GM21619 (cell line): Measurements from ENCODE around the gene HIVEP2.
"Not testable (repeated sequence)": the region's sequence is repeated elsewhere in the genome, so short reads cannot be mapped to it uniquely, and the experiment has no call there.

Experiments used
- ATAC-seq: cut with Tn5 transposase; IDR thresholded peaks from one replicate; pipeline ENCODE4 v1.9.1; 2021; ENCODE audit not compliant: unreplicated experiment

The HIVEP2 gene, protein sequence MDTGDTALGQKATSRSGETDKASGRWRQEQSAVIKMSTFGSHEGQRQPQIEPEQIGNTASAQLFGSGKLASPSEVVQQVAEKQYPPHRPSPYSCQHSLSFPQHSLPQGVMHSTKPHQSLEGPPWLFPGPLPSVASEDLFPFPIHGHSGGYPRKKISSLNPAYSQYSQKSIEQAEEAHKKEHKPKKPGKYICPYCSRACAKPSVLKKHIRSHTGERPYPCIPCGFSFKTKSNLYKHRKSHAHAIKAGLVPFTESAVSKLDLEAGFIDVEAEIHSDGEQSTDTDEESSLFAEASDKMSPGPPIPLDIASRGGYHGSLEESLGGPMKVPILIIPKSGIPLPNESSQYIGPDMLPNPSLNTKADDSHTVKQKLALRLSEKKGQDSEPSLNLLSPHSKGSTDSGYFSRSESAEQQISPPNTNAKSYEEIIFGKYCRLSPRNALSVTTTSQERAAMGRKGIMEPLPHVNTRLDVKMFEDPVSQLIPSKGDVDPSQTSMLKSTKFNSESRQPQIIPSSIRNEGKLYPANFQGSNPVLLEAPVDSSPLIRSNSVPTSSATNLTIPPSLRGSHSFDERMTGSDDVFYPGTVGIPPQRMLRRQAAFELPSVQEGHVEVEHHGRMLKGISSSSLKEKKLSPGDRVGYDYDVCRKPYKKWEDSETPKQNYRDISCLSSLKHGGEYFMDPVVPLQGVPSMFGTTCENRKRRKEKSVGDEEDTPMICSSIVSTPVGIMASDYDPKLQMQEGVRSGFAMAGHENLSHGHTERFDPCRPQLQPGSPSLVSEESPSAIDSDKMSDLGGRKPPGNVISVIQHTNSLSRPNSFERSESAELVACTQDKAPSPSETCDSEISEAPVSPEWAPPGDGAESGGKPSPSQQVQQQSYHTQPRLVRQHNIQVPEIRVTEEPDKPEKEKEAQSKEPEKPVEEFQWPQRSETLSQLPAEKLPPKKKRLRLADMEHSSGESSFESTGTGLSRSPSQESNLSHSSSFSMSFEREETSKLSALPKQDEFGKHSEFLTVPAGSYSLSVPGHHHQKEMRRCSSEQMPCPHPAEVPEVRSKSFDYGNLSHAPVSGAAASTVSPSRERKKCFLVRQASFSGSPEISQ (N-terminal part only)

GRCh38 chr6:142945049-142945445, at the start of gene HIVEP2:
HIVEP2 (minus strand) TSS chr6:142945176; CDS start chr6:142774738, 170,438 bp downstream.
- peak; percentile 22 for ATAC-seq

DNA sequence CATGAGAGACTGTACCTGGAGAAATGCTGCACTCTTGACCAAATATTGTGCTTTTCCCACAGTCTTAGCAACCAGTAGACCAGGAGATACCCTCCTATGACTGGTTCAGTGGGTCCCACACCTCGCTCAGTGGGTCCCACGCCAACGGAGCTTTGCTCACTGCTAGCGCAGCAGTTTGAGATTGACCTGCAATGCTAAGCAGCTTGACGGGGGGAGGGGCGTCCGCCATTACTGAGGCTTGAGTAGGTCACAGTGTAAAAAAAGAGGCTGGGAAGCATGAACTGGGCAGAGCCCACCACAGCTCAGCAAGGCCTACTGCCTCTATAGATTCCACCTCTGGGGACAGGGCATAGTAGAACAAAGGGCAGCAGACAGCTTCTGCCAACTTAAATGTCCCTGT, 49.0 kb upstream of the HIVEP2 start:
- ATAC-seq = no peak

- no peak for ATAC-seq
These were observed 42.5 kb upstream of the HIVEP2 start for GRCh38 chr6:142987490-142987889.

- no peak for ATAC-seq
These were observed 40.3 kb upstream of the HIVEP2 start for GRCh38 chr6:142985281-142985680.

- no peak for ATAC-seq
These were observed 39.4 kb upstream of the HIVEP2 start for GRCh38 chr6:142984386-142984785.

DNA sequence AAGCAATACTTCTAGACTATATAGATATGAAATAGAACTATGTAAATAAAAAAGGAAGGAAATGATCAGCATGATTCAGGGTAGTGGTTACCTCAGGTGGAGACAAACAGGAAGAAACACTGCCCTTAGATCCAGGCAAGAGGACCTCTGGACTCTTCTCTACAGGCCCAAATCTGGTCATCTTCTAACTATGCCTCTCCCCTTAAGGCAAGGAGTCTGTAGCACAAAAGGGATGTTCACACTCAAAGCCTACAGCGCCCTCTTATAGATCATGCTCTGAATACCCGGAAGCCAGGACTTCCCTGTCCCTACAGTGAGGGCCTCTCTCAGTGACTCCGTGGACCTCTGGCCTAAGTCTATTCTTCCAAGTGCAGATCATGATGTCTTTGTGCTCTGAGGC, 30.4 kb upstream of the HIVEP2 start:
- no peak for ATAC-seq

GRCh38 chr6:142970941-142971340, 26.0 kb upstream of the HIVEP2 start:
- not testable (repeated sequence) for ATAC-seq

DNA sequence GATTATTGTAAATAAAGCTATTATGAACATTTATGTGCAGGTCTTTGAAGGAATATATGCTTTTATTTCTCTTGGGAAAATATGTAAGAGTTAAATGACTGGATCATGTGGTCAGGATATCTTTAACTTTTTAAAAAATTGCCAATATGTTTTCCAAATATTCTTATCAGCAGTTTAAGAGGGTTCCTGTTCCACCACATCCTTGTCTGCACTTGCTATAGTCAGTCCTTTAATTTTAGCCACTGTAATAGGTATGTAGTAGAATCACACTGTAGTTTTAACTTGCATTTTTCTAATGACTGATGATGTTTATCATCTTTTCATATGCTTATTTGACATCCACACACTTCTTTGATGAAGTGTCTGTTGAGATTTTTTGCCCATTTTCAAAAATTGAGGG, 23.6 kb upstream of the HIVEP2 start:
- no peak for ATAC-seq

GRCh38 chr6:142966294-142966693, 21.3 kb upstream of the HIVEP2 start:
- ATAC-seq = no peak

DNA sequence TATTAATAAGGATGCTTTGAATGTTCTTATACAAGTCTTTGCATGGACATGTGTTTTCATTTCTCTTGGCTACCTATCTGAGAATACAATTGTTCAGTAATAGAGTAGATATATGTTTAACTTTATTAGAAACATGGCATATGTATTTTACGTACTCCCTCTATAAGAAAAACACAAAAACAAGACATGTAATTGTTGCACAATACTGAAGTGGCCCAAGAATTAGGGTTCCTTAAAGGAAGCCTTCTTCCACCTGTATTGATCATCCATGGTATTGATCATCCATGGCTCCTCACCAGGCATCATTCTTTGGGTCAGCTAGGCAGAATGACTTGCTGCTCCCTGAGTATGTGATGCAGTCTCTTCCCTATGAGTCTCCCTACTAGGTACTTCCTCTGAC, 20.2 kb upstream of the HIVEP2 start:
- no peak for ATAC-seq

DNA sequence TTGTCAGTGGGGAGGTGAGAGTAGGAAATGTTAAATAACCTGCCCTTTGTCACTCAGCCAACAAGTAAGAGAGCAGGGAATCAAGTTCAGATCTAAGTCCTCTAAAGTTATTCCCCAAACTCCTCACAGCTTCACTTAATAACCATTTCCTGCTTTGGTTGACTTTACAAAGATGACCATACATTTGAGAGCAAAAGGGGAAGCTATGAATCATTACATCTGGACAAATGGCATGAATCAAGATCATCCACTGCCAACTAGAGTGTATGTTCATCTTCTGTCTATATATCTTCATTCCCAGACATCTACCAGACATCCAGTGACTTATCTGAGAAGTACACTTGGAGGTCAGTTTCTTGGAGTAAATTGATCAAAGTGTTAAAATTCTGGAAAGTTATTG, 15.1 kb upstream of the HIVEP2 start:
- ATAC-seq = no peak

- ATAC-seq = no peak
These were observed 13.4 kb upstream of the HIVEP2 start for GRCh38 chr6:142958343-142958742.

DNA sequence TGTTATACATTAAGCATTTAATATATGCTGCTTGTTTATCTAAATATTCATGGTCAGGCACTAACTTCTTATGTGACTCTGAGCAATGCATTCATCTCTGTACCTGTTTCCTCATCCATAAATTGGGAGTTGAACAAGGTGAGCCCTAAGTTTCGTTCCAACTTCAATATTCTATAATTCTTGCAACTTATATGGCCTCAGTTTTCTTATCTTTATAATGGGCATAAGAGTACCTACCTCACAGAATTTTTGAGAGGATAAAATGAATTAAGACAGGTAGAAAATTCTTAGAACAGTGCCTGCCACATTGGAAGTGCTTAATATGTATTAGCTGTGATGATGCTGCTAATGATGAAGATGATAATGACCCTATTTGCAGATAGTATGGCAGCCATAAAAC, 11.8 kb upstream of the HIVEP2 start:
- no peak for ATAC-seq

DNA sequence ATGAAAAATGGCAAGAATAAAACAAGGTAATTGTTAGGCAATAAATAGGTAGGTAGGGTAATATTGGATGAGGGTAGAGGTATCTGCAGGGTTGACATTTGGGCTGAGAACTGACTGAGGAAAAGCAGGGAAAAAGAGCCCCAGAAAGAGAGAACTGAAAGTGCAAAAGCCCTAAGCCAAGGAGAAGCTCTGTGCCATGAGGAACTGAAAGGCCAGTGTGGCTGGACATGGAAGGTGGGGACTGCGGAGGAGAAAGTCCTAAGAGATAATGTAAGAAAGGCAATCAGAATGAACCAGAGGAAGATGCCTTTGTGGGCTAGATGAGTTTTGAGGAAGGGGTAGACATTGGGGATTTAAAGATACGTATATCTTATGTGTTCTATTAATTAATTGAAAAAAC, 9.9 kb upstream of the HIVEP2 start:
- no peak for ATAC-seq

DNA sequence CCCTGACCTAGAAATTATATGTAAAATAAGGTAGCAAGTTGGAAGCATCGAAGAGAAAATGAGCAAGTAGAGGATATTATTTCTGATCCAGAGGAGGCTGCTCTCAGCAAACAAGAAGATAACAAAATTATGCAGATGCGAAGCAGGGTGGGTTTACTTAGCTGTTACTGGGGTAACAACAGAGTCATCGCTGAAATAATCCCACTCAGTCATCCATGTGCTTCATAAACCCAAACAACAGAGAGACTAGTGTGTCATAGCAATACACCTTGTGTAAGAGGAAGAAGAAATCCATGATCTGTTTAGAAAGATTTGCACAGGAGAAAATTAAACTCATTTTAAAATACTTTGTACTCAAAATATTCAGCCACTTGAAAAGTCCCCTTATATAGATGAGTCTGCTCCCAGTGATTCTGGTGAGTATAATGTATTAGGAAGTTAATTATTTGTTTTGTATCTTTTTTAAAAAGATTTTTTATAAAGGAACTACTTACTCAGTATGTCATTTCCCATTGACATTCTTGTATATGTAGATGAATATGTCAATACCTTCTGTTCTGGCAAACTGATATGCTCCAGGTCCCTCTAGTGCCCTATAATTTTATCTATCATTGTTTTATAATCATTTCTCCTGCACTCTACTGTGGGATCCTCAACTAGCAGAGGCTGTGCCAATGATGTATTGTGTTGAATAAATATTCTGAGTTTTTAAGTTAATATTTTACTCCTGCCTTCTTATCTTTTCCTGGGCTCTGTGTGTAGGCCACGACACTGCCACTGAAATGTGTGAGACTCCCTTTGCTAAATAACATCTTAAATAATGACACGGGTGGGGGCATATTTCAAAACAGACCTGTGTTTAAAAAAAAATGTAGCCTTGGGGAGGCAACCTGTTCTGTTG, 8.6 kb upstream of the HIVEP2 start:
- no peak for ATAC-seq

GRCh38 chr6:142952614-142953013, 7.6 kb upstream of the HIVEP2 start:
- peak; percentile 72 for ATAC-seq

DNA sequence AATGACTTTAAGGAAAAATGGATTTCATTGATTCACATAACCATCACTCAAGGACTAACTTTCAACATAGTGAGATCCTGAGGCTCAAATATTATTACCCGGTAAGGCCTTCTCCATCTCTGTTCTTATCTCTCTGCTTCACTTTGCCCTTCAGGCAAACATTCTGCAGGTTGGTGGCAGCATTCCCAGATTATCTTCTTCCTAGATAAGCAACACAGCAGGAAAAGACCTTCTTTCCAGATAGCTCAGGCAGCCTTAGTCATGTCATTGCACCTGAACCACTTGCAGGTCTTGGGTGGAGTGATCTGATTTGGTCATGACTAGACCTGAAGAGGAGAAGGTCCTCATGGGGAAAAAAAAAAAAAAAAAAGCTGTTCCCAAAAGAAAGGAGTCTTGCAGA, 5.3 kb upstream of the HIVEP2 start:
- ATAC-seq = no peak

DNA sequence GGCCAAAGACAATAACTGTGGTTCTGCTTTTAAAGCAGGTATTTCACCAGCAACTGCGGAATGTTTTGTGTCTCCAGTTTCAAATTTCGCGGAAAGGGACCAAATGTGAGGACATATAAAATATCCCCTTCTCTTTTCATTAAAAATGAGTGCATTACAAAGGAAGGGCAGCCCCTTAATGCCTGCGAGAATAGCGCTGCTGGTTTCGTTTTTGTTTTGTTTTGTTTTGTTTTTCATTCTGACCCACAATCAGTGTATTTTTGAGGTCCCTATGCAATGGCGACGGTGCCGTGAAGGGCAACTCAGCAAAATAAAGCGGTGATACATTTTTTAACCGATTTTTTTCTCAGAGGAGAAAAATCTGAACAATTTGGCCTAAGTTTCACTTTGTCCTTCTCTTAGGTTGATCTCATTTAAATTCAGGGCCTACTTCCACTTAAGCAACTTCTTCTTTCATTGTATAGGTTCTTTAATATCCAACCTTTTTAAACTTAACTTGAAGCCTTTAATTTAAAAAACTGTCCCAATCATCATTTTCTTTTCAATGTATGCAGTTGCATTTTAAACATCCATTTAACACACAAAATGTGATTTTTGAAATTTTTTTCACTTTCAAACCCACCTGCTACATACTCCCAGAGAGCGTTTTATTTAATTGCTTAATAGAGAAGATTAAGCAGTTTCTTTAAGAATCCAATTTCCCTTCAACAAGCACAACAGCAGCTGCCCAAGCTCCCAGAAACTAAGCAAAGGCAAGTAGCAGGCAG, 2.9 kb upstream of the HIVEP2 start:
- peak; percentile 27 for ATAC-seq

DNA sequence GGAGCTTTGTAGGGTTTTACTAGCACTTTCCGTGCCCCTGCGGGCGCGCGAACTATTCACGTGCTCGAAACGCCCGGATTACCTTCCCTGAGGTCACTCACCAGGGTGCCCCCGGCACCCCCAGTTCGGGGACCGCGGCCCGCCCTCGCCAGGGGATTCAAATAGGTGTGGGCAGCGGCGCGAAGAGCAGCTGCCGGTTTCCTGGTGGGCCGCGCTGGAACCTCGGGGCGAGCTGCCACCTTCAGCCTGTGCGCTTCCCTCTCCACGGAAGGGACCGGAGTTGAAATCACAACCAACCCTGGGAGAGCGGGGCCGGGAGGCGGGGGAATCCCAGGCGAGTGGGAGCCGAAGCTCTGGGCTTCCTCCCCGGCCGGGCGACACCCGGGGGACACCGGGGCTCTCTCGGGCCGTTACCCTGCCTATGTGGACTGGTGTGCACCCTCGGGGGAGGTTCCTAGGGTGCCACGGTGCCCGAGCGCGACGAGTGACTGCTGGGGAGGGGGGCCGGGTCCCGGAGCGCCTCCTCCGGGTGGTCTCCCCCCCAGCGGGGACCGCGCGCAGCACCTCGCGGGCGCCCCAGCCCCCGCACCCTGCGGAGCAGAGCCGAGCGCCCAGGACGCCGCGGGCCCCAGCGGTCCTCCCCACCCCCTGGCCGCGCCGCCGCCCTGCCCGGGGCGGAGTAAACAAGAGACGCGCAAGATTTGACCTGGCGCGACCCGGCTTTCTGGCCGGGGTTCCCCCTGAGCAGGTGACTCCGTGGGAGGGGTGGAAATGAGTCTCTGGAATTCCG, 2.1 kb upstream of the HIVEP2 start:
- ATAC-seq = peak; percentile 44
